Breast epithelium (tissue), 3 donors: ENCODE results near the gene PRKG1.

Source experiments
- POLR2A ChIP-seq: fragments of 450-650 bp; IDR thresholded peaks from one replicate; pipeline ENCODE4 v1.6.1; 2016; ENCODE audit warnings: antibody characterized with exemption, mild to moderate bottlenecking, moderate library complexity
- POLR2AphosphoS5 ChIP-seq, 3 donors: sonication (generic); formaldehyde crosslinking; IDR thresholded peaks; one replicate each; pipeline ENCODE4 v1.6.1; 2017; ENCODE audit warnings: antibody characterized with exemption in 3 of 3

- TF ChIP-seq POLR2A (no peak), POLR2AphosphoS5 (IDR thresholded peaks at IDR 0.05) (no peak)
Observed at GRCh38 chr10:52258799-52259425, 1184.6 kb downstream of the PRKG1 start.
